IMR-90 (cell line): ENCODE data around the gene SCAMP1. TPM values are rescaled to one million over a fixed set of nuclear protein-coding genes. Genes with fewer than 3 reads are reported as not detected.

Experiments
- ATAC-seq: fragments of 200-7000 bp; cut with Tn5 transposase; 2 replicates; pipeline ENCODE4 v1.9.1; 2020; ENCODE audit warnings: low read depth, mild to moderate bottlenecking, moderate library complexity
- BruUV-seq: library from RNA; stranded (reverse); fragments of 400-500 nt; replicated peaks from 2 replicates; lab custom pipeline; 2021; lab: Mats Ljungman, UMichigan
- CTCF ChIA-PET: fragments of 300-600 bp; formaldehyde crosslinking; extraction: SDS; loops from one replicate; lab custom pipeline; 2021; ENCODE audit warnings: antibody characterized with exemption; lab: Yijun Ruan, JAX
- POLR2A ChIA-PET: fragments of 300-600 bp; sonication (Branson Sonifier 250); formaldehyde crosslinking; loops from one replicate; lab custom pipeline; 2022; ENCODE audit warnings: antibody characterized with exemption; ENCODE audit not compliant: unreplicated experiment; lab: Charles Lee
- DNase-seq: peaks from one replicate; pipeline ENCODE4 v3.0.0; 2013
- H2AFZ ChIP-seq: replicated peaks from 2 replicates; pipeline ENCODE3; 2013; ENCODE audit warnings: low read length, mild to moderate bottlenecking; ENCODE audit not compliant: poor library complexity
- H2AK5ac ChIP-seq: 2 replicates; pipeline ENCODE4 v1.6.1; 2013; ENCODE audit warnings: low read depth, low read length, inconsistent platforms
- H2AK9ac ChIP-seq: replicated peaks from 2 replicates; pipeline ENCODE3; 2013; ENCODE audit warnings: mild to moderate bottlenecking, low read depth, low read length, moderate library complexity; ENCODE audit not compliant: poor library complexity
- H2BK120ac ChIP-seq: 2 replicates; pipeline ENCODE4 v1.6.1; 2013; ENCODE audit warnings: low read depth, low read length, inconsistent platforms
- H2BK15ac ChIP-seq: 3 replicates; pipeline ENCODE4 v1.6.1; 2013; ENCODE audit warnings: low read depth, low read length, inconsistent platforms
- H2BK20ac ChIP-seq: 2 replicates; pipeline ENCODE4 v1.6.1; 2013; ENCODE audit warnings: low read depth, mild to moderate bottlenecking, inconsistent platforms, low read length, moderate library complexity
- H2BK5ac ChIP-seq: 2 replicates; pipeline ENCODE4 v1.6.1; 2013; ENCODE audit warnings: mild to moderate bottlenecking, low read depth, low read length, inconsistent platforms; ENCODE audit not compliant: poor library complexity, severe bottlenecking
- H3K14ac ChIP-seq: replicated peaks from 2 replicates; pipeline ENCODE4 v1.6.1; 2013; ENCODE audit warnings: low read depth, low read length, inconsistent platforms
- H3K18ac ChIP-seq: 2 replicates; pipeline ENCODE4 v1.6.1; 2013; ENCODE audit warnings: low read depth, low read length, control low read depth
- H3K23ac ChIP-seq: 2 replicates; pipeline ENCODE4 v1.6.1; 2013; ENCODE audit warnings: low read depth, low read length, inconsistent platforms
- H3K27ac ChIP-seq: 2 replicates; pipeline ENCODE4 v1.5.1; 2013; ENCODE audit warnings: mild to moderate bottlenecking, control low read depth, low read length; ENCODE audit not compliant: insufficient read depth
- H3K27me3 ChIP-seq: 2 replicates; pipeline ENCODE4 v1.6.1; 2013; ENCODE audit warnings: low read length; ENCODE audit not compliant: control insufficient read depth, insufficient read depth
- H3K36me3 ChIP-seq: 2 replicates; pipeline ENCODE4 v1.6.1; 2013; ENCODE audit warnings: low read length, mixed read lengths; ENCODE audit not compliant: control insufficient read depth, insufficient read depth
- H3K4ac ChIP-seq: 2 replicates; pipeline ENCODE4 v1.6.1; 2013; ENCODE audit warnings: low read depth, low read length, inconsistent platforms
- H3K4me1 ChIP-seq: 2 replicates; pipeline ENCODE4 v1.6.1; 2013; ENCODE audit warnings: low read length, mixed read lengths; ENCODE audit not compliant: control insufficient read depth, insufficient read depth
- H3K4me2 ChIP-seq: 2 replicates; pipeline ENCODE4 v1.6.1; 2013; ENCODE audit warnings: low read depth, mild to moderate bottlenecking, control low read depth, low read length, moderate library complexity
- H3K4me3 ChIP-seq: 2 replicates; pipeline ENCODE4 v1.5.1; 2013; ENCODE audit warnings: low read depth, mild to moderate bottlenecking, control low read depth, low read length, moderate library complexity; ENCODE audit not compliant: insufficient read depth
- H3K56ac ChIP-seq: 2 replicates; pipeline ENCODE4 v1.6.1; 2013; ENCODE audit warnings: low read length, inconsistent platforms; ENCODE audit not compliant: insufficient read depth; ENCODE audit errors: extremely low read depth
- H3K79me1 ChIP-seq, 2 experiments: 2 replicates each; pipeline ENCODE4 v1.6.1; 2013; ENCODE audit warnings: low read length in 2 of 2, inconsistent platforms in 1 of 2, low read depth in 1 of 2
- H3K9ac ChIP-seq: 2 replicates; pipeline ENCODE4 v1.6.1; 2013; ENCODE audit warnings: low read depth, low read length, control low read depth
- H3K9me1 ChIP-seq: 2 replicates; pipeline ENCODE4 v1.6.1; 2013; ENCODE audit warnings: low read length, inconsistent platforms; ENCODE audit not compliant: insufficient read depth
- H3K9me3 ChIP-seq: 2 replicates; pipeline ENCODE4 v1.6.1; 2013; ENCODE audit warnings: low read length; ENCODE audit not compliant: control insufficient read depth, insufficient read depth
- H4K20me1 ChIP-seq: 2 replicates; pipeline ENCODE4 v1.6.1; 2013; ENCODE audit warnings: low read length, inconsistent platforms; ENCODE audit not compliant: insufficient read depth
- H4K5ac ChIP-seq: 2 replicates; pipeline ENCODE4 v1.6.1; 2013; ENCODE audit warnings: mild to moderate bottlenecking, low read depth, low read length, control low read depth
- H4K8ac ChIP-seq, 2 experiments: 2 replicates each; pipeline ENCODE4 v1.6.1; 2013; ENCODE audit warnings: low read depth in 2 of 2, low read length in 2 of 2, control low read depth in 1 of 2, inconsistent platforms in 1 of 2
- H4K91ac ChIP-seq: 2 replicates; pipeline ENCODE4 v1.6.1; 2013; ENCODE audit warnings: low read depth, low read length, inconsistent platforms; ENCODE audit not compliant: insufficient read depth
- BHLHE40 ChIP-seq: fragments of 150-350 bp; IDR thresholded peaks from 2 replicates; pipeline ENCODE4 v1.6.1; 2016; ENCODE audit warnings: mild to moderate bottlenecking, low read depth, low read length
- CEBPB ChIP-seq: IDR thresholded peaks from 2 replicates; pipeline ENCODE4 v1.6.1; 2012; ENCODE audit warnings: low read depth, low read length, improper control_type of control experiment
- CTCF ChIP-seq: conservative IDR thresholded peaks from 2 replicates; pipeline ENCODE4 v1.5.1; 2012; ENCODE audit warnings: mild to moderate bottlenecking, low read depth, low read length, improper control_type of control experiment
- ELK1 ChIP-seq: fragments of 150-350 bp; IDR thresholded peaks from 2 replicates; pipeline ENCODE4 v1.6.1; 2016; ENCODE audit warnings: low read depth, mild to moderate bottlenecking, low read length, moderate library complexity, borderline replicate concordance
- FOS ChIP-seq: fragments of 150-350 bp; IDR thresholded peaks from 2 replicates; pipeline ENCODE4 v1.6.1; 2016; ENCODE audit warnings: low read depth, low read length
- MAFK ChIP-seq: IDR thresholded peaks from 2 replicates; pipeline ENCODE4 v1.6.1; 2012; ENCODE audit warnings: low read depth, low read length, improper control_type of control experiment
- MAZ ChIP-seq: IDR thresholded peaks from 2 replicates; pipeline ENCODE4 v1.6.1; 2012; ENCODE audit warnings: low read depth, mild to moderate bottlenecking, low read length, improper control_type of control experiment, moderate library complexity, borderline replicate concordance
- MXI1 ChIP-seq: IDR thresholded peaks from 2 replicates; pipeline ENCODE4 v1.6.1; 2012; ENCODE audit warnings: low read depth, mild to moderate bottlenecking, low read length, moderate library complexity, borderline replicate concordance
- POLR2A ChIP-seq: IDR thresholded peaks from 2 replicates; pipeline ENCODE4 v1.6.1; 2012; ENCODE audit warnings: mild to moderate bottlenecking, low read depth, low read length
- RCOR1 ChIP-seq: IDR thresholded peaks from 2 replicates; pipeline ENCODE4 v1.6.1; 2012; ENCODE audit warnings: mild to moderate bottlenecking, low read length, improper control_type of control experiment; ENCODE audit not compliant: insufficient replicate concordance
- RFX5 ChIP-seq: IDR thresholded peaks from 2 replicates; pipeline ENCODE4 v1.8.0; 2012; ENCODE audit warnings: low read depth, mild to moderate bottlenecking, low read length, moderate library complexity
- SMC3 ChIP-seq: fragments of 150-350 bp; IDR thresholded peaks from 2 replicates; pipeline ENCODE4 v1.6.1; 2016; ENCODE audit warnings: low read depth, mild to moderate bottlenecking, antibody characterized with exemption, low read length, moderate library complexity
- USF2 ChIP-seq: fragments of 150-350 bp; IDR thresholded peaks from 2 replicates; pipeline ENCODE4 v1.6.1; 2017; ENCODE audit warnings: mild to moderate bottlenecking, antibody characterized with exemption, low read length, low read depth
- WGBS, 2 experiments: methylation state at CpG; one replicate each; pipeline versions ENCODE4 v1.1.5 to v1.1.7; 2013; ENCODE audit warnings: missing lambda C conversion rate in 2 of 2; ENCODE audit not compliant: insufficient read length in 1 of 2; ENCODE audit errors: extremely low coverage in 2 of 2; 5-methylcytosine and 5-hydroxymethylcytosine counted together
- dilution Hi-C: fragments of 300-500 bp; cut with HindIII; formaldehyde crosslinking; loops from one replicate; pipeline ENCODE4 v1.14.3; 2018; ENCODE audit warnings: low sequenced_read_pairs; ENCODE audit not compliant: unreplicated experiment
- in situ Hi-C: fragments of 300-500 bp; cut with MboI; formaldehyde crosslinking; loops from 3 replicates; pipeline ENCODE4 v1.14.3; 2019; ENCODE audit warnings: low sequenced_read_pairs, inconsistent platforms, mixed read lengths
- intact Hi-C: fragments of 100-400 bp; cut with micrococcal nuclease; formaldehyde crosslinking; loops from 2 replicates; pipeline ENCODE4 v1.10.0; 2022
- polyA plus RNA-seq, 3 experiments: library from polyadenylated mRNA; depleted of rRNA; stranded (reverse); fragments of >200 nt; gene quantifications; 2 replicates each; pipeline ENCODE4 v1.2.3, GENCODE V29; 2012; ENCODE audit warnings: low replicate concordance in 1 of 3
- total RNA-seq: library from RNA; depleted of rRNA; stranded (reverse); fragments of >200 nt; gene quantifications from 2 replicates; pipeline ENCODE4 v1.2.3, GENCODE V29; 2012

The SCAMP1 gene
- total and polyA plus RNA-seq, 2 of the 4 experiments (the other 2 are of a cell fraction), result 13.5 to 114 TPM

GRCh38 chr5:78482948-78483347 is 122.5 kb downstream of the SCAMP1 start:
- ATAC-seq (no peak), DNase-seq (no peak)
- Histone ChIP-seq H4K20me1 (no peaks in the 10 kb centered on the region), H3K79me1 (peaks cover 7 to 13% of the 10 kb centered on the region in 2 experiments; a peak in 1 of 4 replicates), H3K56ac (no peak overlapping the region), H2AFZ (no peak overlapping the region), H2AK5ac (no peak overlapping the region), H3K23ac (no peak overlapping the region), H3K18ac (no peak overlapping the region), H4K8ac (no peak overlapping the region), H3K27ac (no peak overlapping the region), H2BK120ac (no peak overlapping the region), H3K36me3 (peaks cover 12% of the 10 kb centered on the region), H2BK15ac (no peak overlapping the region), H4K91ac (no peak overlapping the region), H3K4me1 (peaks cover 2% of the 10 kb centered on the region), H3K4me2 (no peak overlapping the region), H3K27me3 (no peaks in the 10 kb centered on the region), H3K14ac (no peak overlapping the region), H3K9me3 (no peaks in the 10 kb centered on the region), H3K9ac (no peak overlapping the region), H3K9me1 (peaks cover 2% of the 10 kb centered on the region), H3K4ac (no peak overlapping the region), H2AK9ac (no peak overlapping the region), H2BK5ac (no peak overlapping the region), H4K5ac (no peak overlapping the region), H2BK20ac (no peak overlapping the region), H3K4me3 (no peak overlapping the region)
- dilution Hi-C loops, result no loop called here
- ChIA-PET POLR2A (no interaction called here), CTCF (interaction anchor here (0.6 kb wide), 1 partner anchor 45 kb away, joined by 4 read pairs; no protein-coding TSS in a partner anchor)
- WGBS, 2 experiments, result no CpG with 5 or more reads among the region's 1 CpG
- intact Hi-C loops, result no loop called here
- TF ChIP-seq FOS (no peak), RCOR1 (no peak), MXI1 (no peak), RFX5 (no peak), POLR2A (no peak), CEBPB (no peak), CTCF (no peak), ELK1 (no peak), USF2 (no peak), MAZ (no peak), MAFK (no peak), SMC3 (no peak), BHLHE40 (no peak)
- in situ Hi-C loops, result no loop called here
- BruUV-seq, result no TSS peak
